PC-3 (cell line): Measurements from ENCODE around the gene SERPINB3. TPM values are rescaled to one million over a fixed set of nuclear protein-coding genes. Genes with fewer than 3 reads are reported as not detected.

Source experiments
- ATAC-seq: fragments of 200-7000 bp; cut with Tn5 transposase; 2 replicates; pipeline ENCODE4 v1.9.1; 2020; ENCODE audit warnings: mild to moderate bottlenecking, moderate library complexity
- BruUV-seq: library from RNA; stranded (reverse); fragments of 400-500 nt; replicated peaks from 2 replicates; lab custom pipeline; 2021; lab: Mats Ljungman, UMichigan
- CTCF ChIA-PET: fragments of 300-600 bp; sonication (Branson Sonifier 250); formaldehyde crosslinking; loops from one replicate; lab custom pipeline; 2022; ENCODE audit warnings: antibody characterized with exemption; lab: Charles Lee
- POLR2A ChIA-PET: fragments of 300-600 bp; sonication (Branson Sonifier 250); formaldehyde crosslinking; loops from one replicate; lab custom pipeline; 2022; ENCODE audit warnings: antibody characterized with exemption; ENCODE audit not compliant: unreplicated experiment; lab: Charles Lee
- DNase-seq: peaks from one replicate; pipeline ENCODE4 v3.0.0-alpha.2; 2015
- H2AFZ ChIP-seq: fragments of 300-600 bp; sonication (generic); 2 replicates; pipeline ENCODE4 v1.6.0; 2016; ENCODE audit warnings: antibody characterized with exemption, low read length
- H3F3A ChIP-seq: fragments of 300-600 bp; sonication (generic); one replicate; pipeline ENCODE4 v1.6.0; 2017; ENCODE audit warnings: antibody characterized with exemption, low read length, control low read depth, mild to moderate bottlenecking; ENCODE audit not compliant: unreplicated experiment
- H3K27ac ChIP-seq: fragments of 300-600 bp; sonication (generic); 2 replicates; pipeline ENCODE4 v1.5.1; 2016; ENCODE audit warnings: mild to moderate bottlenecking, low read length
- H3K27me3 ChIP-seq: fragments of 300-600 bp; sonication (generic); 2 replicates; pipeline ENCODE4 v1.6.1; 2016; ENCODE audit warnings: low read length, mixed read lengths
- H3K36me3 ChIP-seq: fragments of 300-600 bp; sonication (generic); 2 replicates; pipeline ENCODE4 v1.6.1; 2016; ENCODE audit warnings: low read depth, mixed run types, low read length, mixed read lengths
- H3K4me1 ChIP-seq: fragments of 300-600 bp; sonication (generic); 2 replicates; pipeline ENCODE4 v1.5.1; 2016; ENCODE audit warnings: low read length; ENCODE audit not compliant: insufficient read depth
- H3K4me2 ChIP-seq: fragments of 300-600 bp; sonication (generic); 2 replicates; pipeline ENCODE4 v1.6.0; 2016; ENCODE audit warnings: low read length
- H3K4me3 ChIP-seq: fragments of 300-600 bp; sonication (generic); 2 replicates; pipeline ENCODE4 v1.5.1; 2016; ENCODE audit warnings: mild to moderate bottlenecking, low read length, mixed read lengths
- H3K79me2 ChIP-seq: fragments of 300-600 bp; sonication (generic); 2 replicates; pipeline ENCODE4 v1.6.1; 2017; ENCODE audit warnings: low read length, mixed read lengths
- H3K9ac ChIP-seq: fragments of 300-600 bp; sonication (generic); 2 replicates; pipeline ENCODE4 v1.6.0; 2016; ENCODE audit warnings: mild to moderate bottlenecking, low read length
- H3K9me2 ChIP-seq: fragments of 300-600 bp; sonication (generic); replicated peaks from 2 replicates; pipeline ENCODE4 v1.6.1; 2016; ENCODE audit warnings: mixed run types, low read length, mixed read lengths
- H3K9me3 ChIP-seq: fragments of 300-600 bp; sonication (generic); 2 replicates; pipeline ENCODE4 v1.6.1; 2016; ENCODE audit warnings: low read length, mixed read lengths
- H4K20me1 ChIP-seq: fragments of 300-600 bp; sonication (generic); 2 replicates; pipeline ENCODE4 v1.6.1; 2016; ENCODE audit warnings: low read length, mixed read lengths
- CTCF ChIP-seq: fragments of 300-600 bp; sonication (generic); conservative IDR thresholded peaks from 2 replicates; pipeline ENCODE4 v1.5.1; 2017; ENCODE audit warnings: antibody characterized with exemption, low read depth, mild to moderate bottlenecking, low read length
- EZH2 ChIP-seq: fragments of 300-600 bp; sonication (generic); IDR thresholded peaks from one replicate; pipeline ENCODE4 v1.6.1; 2017; ENCODE audit warnings: antibody characterized with exemption, mild to moderate bottlenecking, low read length; ENCODE audit not compliant: unreplicated experiment
- EZH2phosphoT487 ChIP-seq: fragments of 300-600 bp; sonication (generic); IDR thresholded peaks from 2 replicates; pipeline ENCODE4 v1.6.1; 2018; ENCODE audit warnings: mild to moderate bottlenecking, antibody characterized with exemption, low read length, borderline replicate concordance
- intact Hi-C: fragments of 100-400 bp; cut with micrococcal nuclease; formaldehyde crosslinking; loops from 2 replicates; pipeline ENCODE4 v1.9.0; 2023
- total RNA-seq: library from RNA; depleted of rRNA; stranded (reverse); fragments of >200 nt; gene quantifications from 2 replicates; pipeline ENCODE4 v1.2.3, GENCODE V29; 2014

SERPINB3 gene
- total RNA-seq, 1 experiment from 2014 or later = 6.3 TPM

GRCh38 chr18:63679820-63680606 lies 18.3 kb upstream of the SERPINB3 start:
- DNase-seq (no peak), ATAC-seq (no peak)
- Histone ChIP-seq H3K9me3 (no peaks in the 10 kb centered on the region), H3K27me3 (no peaks in the 10 kb centered on the region), H3K27ac (peak overlapping the region; percentile 100), H3K4me3 (no peak overlapping the region), H3F3A (peaks cover 15% of the 10 kb centered on the region), H3K79me2 (no peaks in the 10 kb centered on the region), H3K4me1 (peaks cover 67% of the 10 kb centered on the region), H4K20me1 (no peaks in the 10 kb centered on the region), H3K36me3 (no peaks in the 10 kb centered on the region), H3K9ac (peak overlapping the region; percentile 100), H3K9me2 (no peaks in the 10 kb centered on the region), H2AFZ (no peak overlapping the region), H3K4me2 (peak overlapping the region; percentile 52; the same call in 1 of the 2 replicates)
- TF ChIP-seq CTCF = no peak
- TF ChIP-seq EZH2 = no peak
- no peak for TF ChIP-seq EZH2phosphoT487
- POLR2A ChIA-PET = interaction anchor here (0.7 kb wide), 1 partner anchor 166 kb away, joined by 4 read pairs; no protein-coding TSS in a partner anchor
- no TSS peak for BruUV-seq
- CTCF ChIA-PET = interaction anchor here (0.9 to 1.0 kb wide), 2 partner anchors 62 to 169 kb away, joined by 6 read pairs; no protein-coding TSS in a partner anchor
- intact Hi-C loops = loop anchor here (2.0 to 5.0 kb wide), 3 partner anchors 97 to 153 kb away; partner anchors contain the start of gene SERPINB7

GRCh38 chr18:63677500-63678225 lies 16.0 kb upstream of the SERPINB3 start:
- Histone ChIP-seq H4K20me1 (no peaks in the 10 kb centered on the region), H3K27me3 (no peaks in the 10 kb centered on the region), H3K4me2 (no peak overlapping the region), H3K27ac (peak overlapping the region; percentile 73), H3F3A (peaks cover 15% of the 10 kb centered on the region), H3K36me3 (no peaks in the 10 kb centered on the region), H3K9me2 (no peaks in the 10 kb centered on the region), H3K79me2 (no peaks in the 10 kb centered on the region), H2AFZ (no peak overlapping the region), H3K4me1 (peaks cover 49% of the 10 kb centered on the region), H3K9ac (peak overlapping the region; percentile 57), H3K4me3 (no peak overlapping the region), H3K9me3 (no peaks in the 10 kb centered on the region)
- ChIA-PET POLR2A (interaction anchor here (0.5 to 0.6 kb wide), 2 partner anchors 87 to 100 kb away, joined by 4 to 8 read pairs; no protein-coding TSS in a partner anchor), CTCF (interaction anchor here (0.5 to 1.2 kb wide), 4 partner anchors 64 to 159 kb away, joined by 3 to 12 read pairs (median 8); no protein-coding TSS in a partner anchor)
- ATAC-seq = no peak
- peak; percentile 50 for DNase-seq
- no TSS peak for BruUV-seq
- TF ChIP-seq CTCF (no peak), EZH2phosphoT487 (no peak), EZH2 (no peak)
- intact Hi-C loops = loop anchor here (1.0 kb wide), 1 partner anchor 70 kb away; no protein-coding TSS in a partner anchor
